ENCODE data around the gene MYO5B. TPM values are rescaled to one million over a fixed set of nuclear protein-coding genes. Genes with fewer than 3 reads are reported as not detected.

MYO5B gene
- total and polyA plus RNA-seq, 8 donors = 6.2 to 25.3 (median 12.6) TPM

- TF ChIP-seq, protein P1, sequence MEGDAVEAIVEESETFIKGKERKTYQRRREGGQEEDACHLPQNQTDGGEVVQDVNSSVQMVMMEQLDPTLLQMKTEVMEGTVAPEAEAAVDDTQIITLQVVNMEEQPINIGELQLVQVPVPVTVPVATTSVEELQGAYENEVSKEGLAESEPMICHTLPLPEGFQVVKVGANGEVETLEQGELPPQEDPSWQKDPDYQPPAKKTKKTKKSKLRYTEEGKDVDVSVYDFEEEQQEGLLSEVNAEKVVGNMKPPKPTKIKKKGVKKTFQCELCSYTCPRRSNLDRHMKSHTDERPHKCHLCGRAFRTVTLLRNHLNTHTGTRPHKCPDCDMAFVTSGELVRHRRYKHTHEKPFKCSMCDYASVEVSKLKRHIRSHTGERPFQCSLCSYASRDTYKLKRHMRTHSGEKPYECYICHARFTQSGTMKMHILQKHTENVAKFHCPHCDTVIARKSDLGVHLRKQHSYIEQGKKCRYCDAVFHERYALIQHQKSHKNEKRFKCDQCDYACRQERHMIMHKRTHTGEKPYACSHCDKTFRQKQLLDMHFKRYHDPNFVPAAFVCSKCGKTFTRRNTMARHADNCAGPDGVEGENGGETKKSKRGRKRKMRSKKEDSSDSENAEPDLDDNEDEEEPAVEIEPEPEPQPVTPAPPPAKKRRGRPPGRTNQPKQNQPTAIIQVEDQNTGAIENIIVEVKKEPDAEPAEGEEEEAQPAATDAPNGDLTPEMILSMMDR (IDR thresholded peaks at IDR 0.05) = no peak
- FAIRE-seq = no peak
These were observed 194.7 kb downstream of the MYO5B start for GRCh38 chr18:50000227-50000626.

DNA sequence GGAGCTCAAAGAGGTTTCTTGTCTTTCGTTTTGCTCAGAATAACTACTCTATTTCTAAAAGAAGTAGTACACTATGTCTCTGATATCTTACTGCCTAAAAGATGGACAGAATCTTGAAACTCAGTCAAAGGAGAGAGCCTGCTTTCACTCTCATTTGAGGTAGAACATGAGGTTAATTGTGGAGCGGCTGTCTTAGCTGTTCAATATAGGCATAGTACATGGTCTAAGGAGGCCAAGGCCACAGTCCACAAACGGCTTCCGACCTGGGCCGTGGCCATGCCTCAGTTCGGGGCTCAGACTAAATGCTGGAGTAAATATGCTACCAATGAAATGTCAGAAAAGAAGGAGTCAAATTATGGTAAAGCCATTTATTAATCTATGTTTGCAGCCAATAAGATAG is 195.8 kb downstream of the MYO5B start:
- no peaks in the 10 kb centered on the region for H3K27me3 ChIP-seq
- FAIRE-seq (no peak), DNase-seq (no peak), ATAC-seq (peak in 1 of 4 donors; percentile 47)
- TF ChIP-seq, protein P1 (IDR thresholded peaks at IDR 0.05) = no peak
- H3K27ac ChIP-seq = no peak overlapping the region
- H3K4me3 ChIP-seq = no peak overlapping the region
- H3K4me1 ChIP-seq = no peaks in the 10 kb centered on the region
- H3K9me3 ChIP-seq = no peaks in the 10 kb centered on the region
- WGBS, 2 donors = 66 to 68% methylated on average over 6 of the region's 6 CpGs
- H3K36me3 ChIP-seq = no peaks in the 10 kb centered on the region
- intact Hi-C loops (cut with DNase I) = no loop called here

More at GRCh38 chr18:50000227-50000626, 194.7 kb downstream of the MYO5B start:
- no peak for DNase-seq
- no peak overlapping the region for H3K27ac ChIP-seq
- H3K4me3 ChIP-seq = no peak overlapping the region
- H3K27me3 ChIP-seq = no peaks in the 10 kb centered on the region
- no peaks in the 10 kb centered on the region for H3K36me3 ChIP-seq
- 79 to 88% methylated on average over 5 of the region's 5 CpGs for WGBS, 2 donors
- no peaks in the 10 kb centered on the region for H3K4me1 ChIP-seq
- intact Hi-C loops (cut with DNase I) = loop anchor here in 1 of 3 donors (10.0 kb wide), 1 partner anchor 205 kb away; no protein-coding TSS in a partner anchor
- H3K9me3 ChIP-seq = no peaks in the 10 kb centered on the region
- peak in 2 of 4 donors; percentile 39 to 48 for ATAC-seq

- no peak for DNase-seq
- WGBS, 2 donors = 81 to 85% methylated on average over 6 of the region's 6 CpGs
These were observed 197.4 kb downstream of the MYO5B start for GRCh38 chr18:49997558-49997957.

GRCh38 chr18:49994410-49994809 is 200.5 kb downstream of the MYO5B start:
- no peaks in the 10 kb centered on the region for H3K9me3 ChIP-seq
- 51 to 53% methylated on average over 4 of the region's 4 CpGs for WGBS, 2 donors
- H3K27ac ChIP-seq = no peak overlapping the region
- intact Hi-C loops (cut with DNase I) = no loop called here
- H3K36me3 ChIP-seq = no peaks in the 10 kb centered on the region
- TF ChIP-seq, protein P1 (IDR thresholded peaks at IDR 0.05) = no peak
- FAIRE-seq = no peak
- ATAC-seq = peak; percentile 44 to 66 (median 62)
- H3K4me1 ChIP-seq = no peaks in the 10 kb centered on the region
- DNase-seq = peak in 3 of 6 donors; percentile 17 to 70 (median 25)
- no peak overlapping the region for H3K4me3 ChIP-seq
- no peaks in the 10 kb centered on the region for H3K27me3 ChIP-seq

More at GRCh38 chr18:49997558-49997957, 197.4 kb downstream of the MYO5B start:
- intact Hi-C loops (cut with DNase I) = no loop called here
- Histone ChIP-seq H3K27me3 (no peaks in the 10 kb centered on the region), H3K4me3 (no peak overlapping the region), H3K9me3 (no peaks in the 10 kb centered on the region), H3K27ac (no peak overlapping the region), H3K36me3 (no peaks in the 10 kb centered on the region), H3K4me1 (no peaks in the 10 kb centered on the region)
- ATAC-seq = no peak
- no peak for FAIRE-seq
- TF ChIP-seq, protein P1 (IDR thresholded peaks at IDR 0.05) = no peak

DNA sequence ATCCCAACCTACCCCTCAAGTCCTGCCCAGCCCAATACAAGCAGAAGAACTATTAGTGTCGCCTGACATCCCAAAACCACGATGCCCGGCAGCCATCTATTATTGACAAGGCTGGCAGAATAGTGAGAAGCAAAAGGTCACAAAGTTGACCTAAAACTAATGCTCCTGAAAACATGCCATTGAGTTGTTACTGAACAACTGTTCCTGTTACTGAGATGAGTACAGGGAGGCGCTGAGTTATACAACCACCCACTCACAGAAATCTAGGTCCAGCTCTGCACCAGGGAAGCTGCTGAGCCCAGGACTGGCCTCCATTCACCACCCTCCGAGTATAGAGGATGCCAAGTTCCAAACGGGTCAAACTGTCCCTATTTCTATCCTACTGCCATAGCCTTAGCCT is 201.6 kb downstream of the MYO5B start:
- Histone ChIP-seq H3K27ac (no peak overlapping the region), H3K4me3 (no peak overlapping the region), H3K36me3 (no peaks in the 10 kb centered on the region), H3K4me1 (no peaks in the 10 kb centered on the region), H3K27me3 (no peaks in the 10 kb centered on the region), H3K9me3 (no peaks in the 10 kb centered on the region)
- 87 to 93% methylated on average over 6 of the region's 6 CpGs for WGBS, 2 donors
- FAIRE-seq (no peak), DNase-seq (no peak), ATAC-seq (no peak)
- intact Hi-C loops (cut with DNase I) = no loop called here
- TF ChIP-seq, protein P1 (IDR thresholded peaks at IDR 0.05) = no peak
